Measurements from ENCODE around the gene TBL1X. TPM values are rescaled to one million over a fixed set of nuclear protein-coding genes. Genes with fewer than 3 reads are reported as not detected.
A peak's percentile ranks its signal among the peaks of the same experiment; 100 is the strongest.

TBL1X gene
- total RNA-seq, 6 experiments from 2014 or later: 18.0 to 40.7 (median 20.8) TPM

DNA sequence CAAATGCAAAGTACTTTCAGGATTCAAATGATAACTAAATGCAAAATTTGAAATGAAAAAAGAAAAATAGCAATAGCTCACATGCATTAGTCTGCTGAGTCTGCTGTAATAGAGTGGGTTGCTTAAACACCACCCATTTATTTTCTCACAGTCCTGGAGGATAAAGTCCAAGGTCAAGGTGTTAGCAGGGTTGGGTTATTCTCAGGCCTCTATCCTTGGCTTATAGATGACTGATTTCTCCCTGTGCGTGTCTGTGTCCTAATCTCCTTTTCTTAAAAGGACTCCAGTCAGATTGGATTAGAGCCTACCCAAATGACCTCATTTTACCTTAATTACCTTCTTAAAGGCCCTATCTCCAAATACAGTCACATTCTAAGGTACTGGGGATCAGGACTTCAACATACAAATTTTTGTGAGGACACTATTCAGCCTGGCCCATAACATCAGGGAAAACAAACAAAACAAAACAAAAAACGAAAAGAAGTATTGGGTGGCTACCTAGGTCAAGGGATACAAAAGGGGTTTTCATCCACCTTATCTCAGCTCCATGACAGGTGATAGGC is 6.3 kb upstream of the TBL1X start:
- Histone ChIP-seq H3K36me3 (no peaks in the 10 kb centered on the region), H3K27me3 (no peaks in the 10 kb centered on the region), H3K9me3 (no peaks in the 10 kb centered on the region), H3K27ac (peak overlapping the region in 1 of 3 donors; percentile 3), H3K4me1 (peaks cover 0 to 34% (median 12%) of the 10 kb centered on the region in 4 donors), H3K4me3 (no peak overlapping the region)
- TF ChIP-seq POLR2A (IDR thresholded peaks at IDR 0.05): no peak
- TF ChIP-seq, protein P1, sequence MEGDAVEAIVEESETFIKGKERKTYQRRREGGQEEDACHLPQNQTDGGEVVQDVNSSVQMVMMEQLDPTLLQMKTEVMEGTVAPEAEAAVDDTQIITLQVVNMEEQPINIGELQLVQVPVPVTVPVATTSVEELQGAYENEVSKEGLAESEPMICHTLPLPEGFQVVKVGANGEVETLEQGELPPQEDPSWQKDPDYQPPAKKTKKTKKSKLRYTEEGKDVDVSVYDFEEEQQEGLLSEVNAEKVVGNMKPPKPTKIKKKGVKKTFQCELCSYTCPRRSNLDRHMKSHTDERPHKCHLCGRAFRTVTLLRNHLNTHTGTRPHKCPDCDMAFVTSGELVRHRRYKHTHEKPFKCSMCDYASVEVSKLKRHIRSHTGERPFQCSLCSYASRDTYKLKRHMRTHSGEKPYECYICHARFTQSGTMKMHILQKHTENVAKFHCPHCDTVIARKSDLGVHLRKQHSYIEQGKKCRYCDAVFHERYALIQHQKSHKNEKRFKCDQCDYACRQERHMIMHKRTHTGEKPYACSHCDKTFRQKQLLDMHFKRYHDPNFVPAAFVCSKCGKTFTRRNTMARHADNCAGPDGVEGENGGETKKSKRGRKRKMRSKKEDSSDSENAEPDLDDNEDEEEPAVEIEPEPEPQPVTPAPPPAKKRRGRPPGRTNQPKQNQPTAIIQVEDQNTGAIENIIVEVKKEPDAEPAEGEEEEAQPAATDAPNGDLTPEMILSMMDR (IDR thresholded peaks at IDR 0.05): no peak
- DNase-seq: no peak
- no peak for ATAC-seq
- WGBS (ENCODE audit: insufficient coverage, low coverage, low lambda C conversion rate, missing lambda C conversion rate): 29% methylated on average over 2 of the region's 2 CpGs
- intact Hi-C loops (cut with DNase I): no loop called here

DNA sequence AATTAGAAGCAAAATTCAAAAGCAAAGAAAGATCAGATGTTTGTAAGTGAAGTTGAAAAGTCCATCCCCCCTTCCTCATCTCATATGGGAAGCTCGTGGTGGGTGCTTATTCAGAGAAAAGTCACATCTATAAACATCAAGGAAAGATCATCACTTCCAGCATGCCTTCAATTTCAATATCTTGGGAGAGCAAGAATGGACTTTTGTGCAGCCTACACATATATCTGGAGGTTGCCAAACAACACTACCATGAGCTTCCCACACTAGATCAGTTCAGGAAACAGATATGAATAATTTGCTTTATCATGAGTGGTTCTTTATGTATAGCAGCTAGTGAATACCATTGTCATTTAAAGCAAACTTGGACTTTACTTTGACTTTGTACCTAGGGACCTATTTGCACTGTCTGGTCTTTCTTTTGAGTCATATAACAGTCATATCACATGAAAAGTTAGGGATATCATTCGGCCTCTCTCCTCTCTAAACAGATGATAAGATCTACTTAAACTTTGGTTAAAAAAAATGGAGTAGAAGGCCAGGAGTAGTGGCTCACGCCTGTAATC is 5.6 kb upstream of the TBL1X start:
- TF ChIP-seq, protein P1 (IDR thresholded peaks at IDR 0.05): no peak
- no peak for TF ChIP-seq POLR2A (IDR thresholded peaks at IDR 0.05)
- DNase-seq (no peak), ATAC-seq (no peak)
- Histone ChIP-seq H3K9me3 (no peaks in the 10 kb centered on the region), H3K36me3 (no peaks in the 10 kb centered on the region), H3K27me3 (no peaks in the 10 kb centered on the region), H3K4me3 (no peak overlapping the region), H3K27ac (no peak overlapping the region), H3K4me1 (peaks cover 0 to 40% (median 13%) of the 10 kb centered on the region in 4 donors)
- intact Hi-C loops (cut with DNase I): no loop called here
- WGBS (ENCODE audit: insufficient coverage, low coverage, low lambda C conversion rate, missing lambda C conversion rate): 47% methylated on average over 3 of the region's 3 CpGs

DNA sequence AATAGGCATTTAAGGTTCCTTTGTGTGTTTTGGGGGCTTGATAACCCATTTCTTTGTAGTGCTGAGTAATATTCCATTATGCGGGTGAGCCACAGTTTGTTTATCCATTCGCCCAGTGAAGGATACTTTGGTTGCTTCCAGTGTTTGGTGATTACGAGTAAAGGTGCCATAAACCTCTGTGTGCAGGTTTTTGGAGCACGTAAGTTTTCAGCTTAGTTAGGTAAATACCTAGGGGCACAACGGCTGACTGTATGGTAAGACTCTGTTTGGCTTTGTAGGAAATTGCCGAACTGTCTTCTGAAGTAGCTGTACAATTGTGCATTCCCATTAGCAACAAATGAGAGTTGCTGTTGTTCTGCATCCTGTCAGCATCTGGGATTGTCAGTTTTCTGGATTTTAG is 3.8 kb upstream of the TBL1X start:
- 46% methylated on average over 6 of the region's 6 CpGs for WGBS (ENCODE audit: insufficient coverage, low coverage, low lambda C conversion rate, missing lambda C conversion rate)
- H3K4me3 ChIP-seq: no peak overlapping the region
- H3K9me3 ChIP-seq: no peaks in the 10 kb centered on the region
- H3K27me3 ChIP-seq: no peaks in the 10 kb centered on the region
- no peaks in the 10 kb centered on the region for H3K36me3 ChIP-seq
- ATAC-seq (no peak), DNase-seq (no peak)
- H3K4me1 ChIP-seq: peaks cover 0 to 42% (median 13%) of the 10 kb centered on the region in 4 donors
- no peak for TF ChIP-seq POLR2A (IDR thresholded peaks at IDR 0.05)
- TF ChIP-seq, protein P1 (IDR thresholded peaks at IDR 0.05): no peak
- intact Hi-C loops (cut with DNase I): loop anchor here (10.0 kb wide), 1 partner anchor 116 kb away; no protein-coding TSS in a partner anchor
- no peak overlapping the region for H3K27ac ChIP-seq

DNA sequence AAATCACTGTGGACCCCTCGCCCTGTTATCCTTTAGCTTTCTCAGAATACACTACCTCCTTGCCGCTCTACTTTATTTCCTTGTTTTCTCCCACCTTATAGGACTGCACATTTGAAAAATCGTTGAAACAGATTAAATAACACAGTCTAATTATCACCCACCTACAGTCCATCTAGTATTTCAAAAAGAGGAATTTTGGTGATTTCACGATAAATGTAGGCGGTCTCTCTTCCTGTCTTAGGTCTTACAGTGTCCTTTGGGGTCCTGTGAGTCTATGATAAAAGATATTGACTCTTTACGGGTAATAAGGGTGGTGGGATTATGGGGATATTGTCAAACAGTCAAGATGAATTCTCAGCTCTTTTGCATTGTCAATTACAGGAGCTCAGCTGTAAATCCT is 2.4 kb upstream of the TBL1X start:
- no peak for DNase-seq
- Histone ChIP-seq H3K4me1 (peaks cover 0 to 40% (median 10%) of the 10 kb centered on the region in 4 donors), H3K27me3 (no peaks in the 10 kb centered on the region), H3K36me3 (no peaks in the 10 kb centered on the region), H3K4me3 (no peak overlapping the region), H3K9me3 (no peaks in the 10 kb centered on the region), H3K27ac (peak overlapping the region in 2 of 3 donors; percentile 12 to 44)
- intact Hi-C loops (cut with DNase I): loop anchor here (10.0 kb wide), 1 partner anchor 118 kb away; no protein-coding TSS in a partner anchor
- TF ChIP-seq, protein P1 (IDR thresholded peaks at IDR 0.05): no peak
- TF ChIP-seq POLR2A (IDR thresholded peaks at IDR 0.05): no peak
- 38% methylated on average over 6 of the region's 6 CpGs for WGBS (ENCODE audit: insufficient coverage, low coverage, low lambda C conversion rate, missing lambda C conversion rate)
- no peak for ATAC-seq
